IgD-negative memory B cell (primary cell): Measurements from ENCODE around the gene ANKDD1B. TPM values are rescaled to one million over a fixed set of nuclear protein-coding genes. Genes with fewer than 3 reads are reported as not detected.
"Not testable (repeated sequence)": the region's sequence is repeated elsewhere in the genome, so short reads cannot be mapped to it uniquely, and the experiment has no call there.

Source experiments
- H3K27ac Mint-ChIP-seq, 3 donors: one replicate each; pipeline ENCODE4 v1.8.0; 2020 to 2022; ENCODE audit warnings: mild to moderate bottlenecking in 3 of 3, mixed read lengths in 3 of 3, moderate library complexity in 1 of 3
- H3K27me3 Mint-ChIP-seq: one replicate; pipeline ENCODE4 v1.8.0; 2021; ENCODE audit warnings: mixed read lengths
- H3K36me3 Mint-ChIP-seq: one replicate; pipeline ENCODE4 v1.8.0; 2020; ENCODE audit warnings: mild to moderate bottlenecking, mixed read lengths
- H3K4me1 Mint-ChIP-seq, 3 donors: one replicate each; pipeline ENCODE4 v1.8.0; 2020 to 2022; ENCODE audit warnings: mixed read lengths in 3 of 3, mild to moderate bottlenecking in 1 of 3
- H3K4me3 Mint-ChIP-seq, 4 donors: one replicate each; pipeline ENCODE4 v1.8.0; 2020 to 2022; ENCODE audit warnings: mild to moderate bottlenecking in 4 of 4, mixed read lengths in 4 of 4, moderate library complexity in 3 of 4
- H3K9me3 Mint-ChIP-seq, 3 donors: one replicate each; pipeline ENCODE4 v1.8.0; 2020 to 2021; ENCODE audit warnings: mixed read lengths in 3 of 3, mild to moderate bottlenecking in 1 of 3
- polyA plus RNA-seq: library from polyadenylated mRNA; unstranded; fragments of 300-500 nt; fragmentation: Illumina TruSeq; gene quantifications from one replicate; pipeline ENCODE4 v1.2.3, GENCODE V29; 2021

The ANKDD1B gene
- polyA plus RNA-seq, 1 donor from 2014 or later = 0.15 TPM

GRCh38 chr5:75603821-75604220, 7.4 kb upstream of the ANKDD1B start:
- Mint-ChIP-seq H3K4me3 (no peak overlapping the region), H3K36me3 (peaks cover 9% of the 10 kb centered on the region), H3K27me3 (no peaks in the 10 kb centered on the region), H3K9me3 (no peaks in the 10 kb centered on the region), H3K27ac (no peak overlapping the region), H3K4me1 (peaks cover 6 to 13% (median 6%) of the 10 kb centered on the region in 3 donors)

GRCh38 chr5:75607341-75607740, 3.9 kb upstream of the ANKDD1B start:
- H3K4me3 Mint-ChIP-seq = peak overlapping the region in 1 of 4 donors; percentile 24
- H3K9me3 Mint-ChIP-seq, H3K27ac Mint-ChIP-seq, H3K27me3 Mint-ChIP-seq: not testable (repeated sequence)
- peaks cover 8 to 23% (median 12%) of the 10 kb centered on the region in 3 donors for H3K4me1 Mint-ChIP-seq
- H3K36me3 Mint-ChIP-seq = peaks cover 11% of the 10 kb centered on the region

GRCh38 chr5:75608870-75609269, 2.4 kb upstream of the ANKDD1B start:
- no peak overlapping the region for H3K4me3 Mint-ChIP-seq
- peaks cover 5% of the 10 kb centered on the region for H3K36me3 Mint-ChIP-seq
- H3K27ac Mint-ChIP-seq = no peak overlapping the region
- H3K4me1 Mint-ChIP-seq = peaks cover 10 to 27% (median 12%) of the 10 kb centered on the region in 3 donors
- peaks cover 0 to 2% (median 0%) of the 10 kb centered on the region in 3 donors for H3K9me3 Mint-ChIP-seq
- H3K27me3 Mint-ChIP-seq = peaks cover 9% of the 10 kb centered on the region

- H3K36me3 Mint-ChIP-seq = peaks cover 5% of the 10 kb centered on the region
- peaks cover 0 to 2% (median 0%) of the 10 kb centered on the region in 3 donors for H3K9me3 Mint-ChIP-seq
- H3K4me1 Mint-ChIP-seq = peaks cover 10 to 27% (median 12%) of the 10 kb centered on the region in 3 donors
- H3K27me3 Mint-ChIP-seq = peaks cover 9% of the 10 kb centered on the region
- H3K4me3 Mint-ChIP-seq = peak overlapping the region in 1 of 4 donors; percentile 52
- no peak overlapping the region for H3K27ac Mint-ChIP-seq
These were observed 1.1 kb upstream of the ANKDD1B start for GRCh38 chr5:75610201-75610600.

- not testable (repeated sequence) for H3K27ac Mint-ChIP-seq, H3K27me3 Mint-ChIP-seq, H3K9me3 Mint-ChIP-seq, H3K36me3 Mint-ChIP-seq
- peak overlapping the region in 2 of 4 donors; percentile 11 to 82 for H3K4me3 Mint-ChIP-seq
- peaks cover 10 to 24% (median 12%) of the 10 kb centered on the region in 3 donors for H3K4me1 Mint-ChIP-seq
These were observed 368 bp upstream of the ANKDD1B start for GRCh38 chr5:75610859-75611310.

GRCh38 chr5:75612226-75612569, 945 bp downstream of the ANKDD1B start:
- Mint-ChIP-seq H3K27me3 (peaks cover 9% of the 10 kb centered on the region), H3K4me1 (peaks cover 6 to 24% (median 9%) of the 10 kb centered on the region in 3 donors), H3K27ac (no peak overlapping the region), H3K36me3 (peaks cover 2% of the 10 kb centered on the region), H3K9me3 (peaks cover 0 to 2% (median 0%) of the 10 kb centered on the region in 3 donors), H3K4me3 (peak overlapping the region in 2 of 4 donors; percentile 70 to 82)

- Mint-ChIP-seq H3K9me3 (peaks cover 0 to 2% (median 0%) of the 10 kb centered on the region in 3 donors), H3K4me1 (peaks cover 6 to 19% (median 6%) of the 10 kb centered on the region in 3 donors), H3K27ac (no peak overlapping the region), H3K36me3 (peaks cover 3% of the 10 kb centered on the region), H3K4me3 (no peak overlapping the region), H3K27me3 (peaks cover 9% of the 10 kb centered on the region)
These were observed 1.6 kb downstream of the ANKDD1B start for GRCh38 chr5:75612901-75613300.

- Mint-ChIP-seq H3K27ac (no peak overlapping the region), H3K4me1 (peaks cover 6 to 14% (median 6%) of the 10 kb centered on the region in 3 donors), H3K4me3 (no peak overlapping the region), H3K27me3 (peaks cover 9% of the 10 kb centered on the region), H3K9me3 (peaks cover 0 to 2% (median 0%) of the 10 kb centered on the region in 3 donors), H3K36me3 (peaks cover 3% of the 10 kb centered on the region)
These were observed 2.9 kb downstream of the ANKDD1B start for GRCh38 chr5:75614176-75614575.

GRCh38 chr5:75616371-75616881, 5.2 kb downstream of the ANKDD1B start:
- Mint-ChIP-seq H3K36me3 (peaks cover 4% of the 10 kb centered on the region), H3K9me3 (peaks cover 0 to 2% (median 0%) of the 10 kb centered on the region in 3 donors), H3K27ac (no peak overlapping the region)

GRCh38 chr5:75616971-75617621, 5.8 kb downstream of the ANKDD1B start:
- peaks cover 4% of the 10 kb centered on the region for H3K36me3 Mint-ChIP-seq
- no peak overlapping the region for H3K4me3 Mint-ChIP-seq
- no peak overlapping the region for H3K27ac Mint-ChIP-seq
- H3K27me3 Mint-ChIP-seq = no peaks in the 10 kb centered on the region
- H3K9me3 Mint-ChIP-seq = peaks cover 0 to 2% (median 0%) of the 10 kb centered on the region in 3 donors
- peaks cover 0 to 5% (median 3%) of the 10 kb centered on the region in 3 donors for H3K4me1 Mint-ChIP-seq

More at GRCh38 chr5:75616371-75616881, 5.2 kb downstream of the ANKDD1B start:
- Mint-ChIP-seq H3K4me1 (peaks cover 2 to 5% (median 3%) of the 10 kb centered on the region in 3 donors), H3K4me3 (no peak overlapping the region), H3K27me3 (no peaks in the 10 kb centered on the region)

GRCh38 chr5:75617736-75618352, 6.6 kb downstream of the ANKDD1B start:
- no peaks in the 10 kb centered on the region for H3K27me3 Mint-ChIP-seq
- peaks cover 0 to 1% (median 0%) of the 10 kb centered on the region in 3 donors for H3K9me3 Mint-ChIP-seq
- peaks cover 4% of the 10 kb centered on the region for H3K36me3 Mint-ChIP-seq
- H3K27ac Mint-ChIP-seq = no peak overlapping the region
- H3K4me3 Mint-ChIP-seq = no peak overlapping the region
- peaks cover 0 to 2% (median 0%) of the 10 kb centered on the region in 3 donors for H3K4me1 Mint-ChIP-seq

GRCh38 chr5:75620184-75620959, 9.1 kb downstream of the ANKDD1B start:
- H3K27me3 Mint-ChIP-seq = no peaks in the 10 kb centered on the region
- H3K9me3 Mint-ChIP-seq = no peaks in the 10 kb centered on the region
- H3K36me3 Mint-ChIP-seq = peaks cover 4% of the 10 kb centered on the region
- no peak overlapping the region for H3K27ac Mint-ChIP-seq
- H3K4me1 Mint-ChIP-seq = no peaks in the 10 kb centered on the region
- no peak overlapping the region for H3K4me3 Mint-ChIP-seq

- Mint-ChIP-seq H3K27me3 (no peaks in the 10 kb centered on the region), H3K27ac (no peak overlapping the region), H3K4me1 (no peaks in the 10 kb centered on the region), H3K4me3 (no peak overlapping the region), H3K9me3 (no peaks in the 10 kb centered on the region), H3K36me3 (peaks cover 4% of the 10 kb centered on the region)
These were observed 11.3 kb downstream of the ANKDD1B start for GRCh38 chr5:75622564-75622963.

- Mint-ChIP-seq H3K4me3 (no peak overlapping the region), H3K36me3 (peaks cover 2% of the 10 kb centered on the region), H3K9me3 (no peaks in the 10 kb centered on the region), H3K27ac (no peak overlapping the region), H3K27me3 (no peaks in the 10 kb centered on the region), H3K4me1 (no peaks in the 10 kb centered on the region)
These were observed 12.6 kb downstream of the ANKDD1B start for GRCh38 chr5:75623846-75624245.

GRCh38 chr5:75626959-75627358, 15.7 kb downstream of the ANKDD1B start:
- Mint-ChIP-seq H3K27me3 (no peaks in the 10 kb centered on the region), H3K27ac (no peak overlapping the region), H3K9me3 (no peaks in the 10 kb centered on the region), H3K36me3 (no peaks in the 10 kb centered on the region), H3K4me1 (no peaks in the 10 kb centered on the region), H3K4me3 (no peak overlapping the region)
